Thyroid gland (tissue), 4 donors: Measurements from ENCODE around the gene SLC9A1.

Source experiments
- POLR2A ChIP-seq, 2 donors: fragments of 450-650 bp; IDR thresholded peaks; one replicate each; pipeline ENCODE4 v1.6.1; 2017; ENCODE audit warnings: antibody characterized with exemption in 2 of 2, mild to moderate bottlenecking in 2 of 2, moderate library complexity in 1 of 2
- TF ChIP-seq, protein P1 (sequence below), 6 experiments: fragments of 200-600 bp in 3 of 6; fragments of 450-650 bp in 3 of 6; sonication (generic) in 3 of 6; IDR thresholded peaks; one replicate each; pipeline ENCODE4 v1.5.1; 2016 to 2019; ENCODE audit warnings: antibody characterized with exemption in 6 of 6, mild to moderate bottlenecking in 2 of 6, inconsistent platforms in 1 of 6, moderate library complexity in 1 of 6

DNA sequence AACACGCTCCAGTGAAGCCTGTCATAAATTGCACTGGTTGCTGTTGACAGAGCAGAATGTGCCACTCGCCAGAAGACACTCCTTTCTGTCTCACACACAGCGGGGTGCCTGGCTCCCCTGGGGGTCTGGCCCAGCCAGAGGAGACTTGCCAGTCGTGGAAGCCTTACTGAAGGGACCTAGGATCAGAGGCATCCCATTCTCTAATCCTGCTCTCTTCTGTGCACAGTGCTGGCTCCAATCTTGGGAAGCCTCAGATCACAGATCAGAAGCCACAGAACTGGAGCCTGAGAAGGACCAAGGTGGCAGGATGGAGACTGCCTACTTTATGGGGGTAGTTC lies 1.4 kb downstream of the SLC9A1 start:
- peak in 1 of 2 donors; percentile 62 for TF ChIP-seq POLR2A (IDR thresholded peaks at IDR 0.05)
- TF ChIP-seq, protein P1, sequence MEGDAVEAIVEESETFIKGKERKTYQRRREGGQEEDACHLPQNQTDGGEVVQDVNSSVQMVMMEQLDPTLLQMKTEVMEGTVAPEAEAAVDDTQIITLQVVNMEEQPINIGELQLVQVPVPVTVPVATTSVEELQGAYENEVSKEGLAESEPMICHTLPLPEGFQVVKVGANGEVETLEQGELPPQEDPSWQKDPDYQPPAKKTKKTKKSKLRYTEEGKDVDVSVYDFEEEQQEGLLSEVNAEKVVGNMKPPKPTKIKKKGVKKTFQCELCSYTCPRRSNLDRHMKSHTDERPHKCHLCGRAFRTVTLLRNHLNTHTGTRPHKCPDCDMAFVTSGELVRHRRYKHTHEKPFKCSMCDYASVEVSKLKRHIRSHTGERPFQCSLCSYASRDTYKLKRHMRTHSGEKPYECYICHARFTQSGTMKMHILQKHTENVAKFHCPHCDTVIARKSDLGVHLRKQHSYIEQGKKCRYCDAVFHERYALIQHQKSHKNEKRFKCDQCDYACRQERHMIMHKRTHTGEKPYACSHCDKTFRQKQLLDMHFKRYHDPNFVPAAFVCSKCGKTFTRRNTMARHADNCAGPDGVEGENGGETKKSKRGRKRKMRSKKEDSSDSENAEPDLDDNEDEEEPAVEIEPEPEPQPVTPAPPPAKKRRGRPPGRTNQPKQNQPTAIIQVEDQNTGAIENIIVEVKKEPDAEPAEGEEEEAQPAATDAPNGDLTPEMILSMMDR (IDR thresholded peaks at IDR 0.05), result no peak
